ENCODE measurements around the gene SEPTIN11.

The SEPTIN11 gene

DNA sequence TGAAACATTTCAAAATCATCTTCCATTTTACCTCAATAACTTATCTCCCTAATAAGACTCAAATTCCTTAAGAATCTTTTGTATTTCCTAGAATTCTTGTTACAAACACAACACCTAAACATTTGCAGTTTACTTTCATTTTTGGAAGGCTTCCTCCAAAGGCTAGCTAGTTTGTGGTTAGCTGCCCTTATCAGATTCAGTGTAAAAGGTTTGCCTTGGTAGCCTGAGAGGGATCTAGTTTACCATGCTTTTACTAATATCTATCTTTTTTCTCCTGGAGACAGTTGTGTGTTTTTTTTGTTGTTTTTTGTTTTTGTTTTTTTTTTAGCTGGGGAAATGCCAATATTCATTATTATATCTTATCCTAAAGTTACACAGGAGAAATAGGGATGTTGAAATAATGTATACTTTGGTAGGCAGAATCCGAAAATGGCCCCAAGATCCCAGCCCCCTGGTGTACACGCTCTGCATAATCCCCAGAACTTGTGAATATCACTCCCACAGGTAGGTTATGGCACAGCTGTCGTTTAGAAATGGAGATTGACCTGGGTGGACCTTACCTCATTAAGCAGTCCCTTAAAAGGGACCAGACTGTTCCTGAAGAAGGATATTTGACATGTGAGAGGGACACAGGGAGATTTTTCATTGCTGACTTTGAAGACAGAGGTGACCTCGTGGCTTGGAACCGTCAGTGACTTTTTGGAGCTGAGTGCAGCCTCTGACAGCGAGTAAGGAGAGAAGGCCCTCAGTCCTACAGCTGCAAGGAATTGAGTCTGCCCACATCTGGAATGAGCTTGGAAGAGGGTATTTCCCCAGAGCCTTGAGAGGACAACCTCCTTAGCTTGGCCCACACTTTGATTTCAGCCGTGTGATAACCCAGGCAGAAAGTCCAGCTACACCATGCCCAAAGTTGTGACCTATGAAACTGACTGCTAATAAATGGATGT is 33.4 kb downstream of the SEPTIN11 start:
- H3K4me3 ChIP-seq (ENCODE audit: insufficient read depth, low read length, poor library complexity, severe bottlenecking) = no peak overlapping the region

DNA sequence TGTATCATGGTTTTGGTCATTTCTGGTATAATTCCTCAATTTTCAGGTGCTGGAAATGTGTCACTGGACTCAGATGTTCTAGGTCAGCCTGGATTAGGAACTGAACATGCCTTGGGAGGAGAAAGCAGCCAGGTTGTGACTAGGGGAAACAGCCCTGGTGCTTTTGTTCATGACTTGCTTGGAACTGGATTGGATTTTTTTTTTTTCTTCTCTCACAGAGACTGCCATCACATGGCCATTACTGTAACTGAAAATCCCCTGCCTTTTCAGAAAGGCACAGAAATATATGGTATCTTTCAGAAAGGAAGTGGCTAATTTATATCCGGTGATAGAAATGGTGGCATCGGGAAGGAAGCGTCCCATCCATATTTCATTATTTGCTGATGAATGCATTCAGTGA is 34.6 kb downstream of the SEPTIN11 start:
- Histone ChIP-seq H2AFZ (ENCODE audit: low read depth, low read length, severe bottlenecking) (no peak overlapping the region), H3K79me2 (ENCODE audit: insufficient read depth, low read length) (peaks cover 5% of the 10 kb centered on the region; the same call in 1 of the 2 replicates), H3K4me2 (ENCODE audit: low read depth, low read length, poor library complexity, severe bottlenecking) (no peak overlapping the region), H4K20me1 (ENCODE audit: low read depth, low read length) (no peaks in the 10 kb centered on the region), H3F3A (ENCODE audit: insufficient read depth) (no peaks in the 10 kb centered on the region), H3K9me3 (ENCODE audit: insufficient read depth, low read length) (no peaks in the 10 kb centered on the region), H3K9me2 (replicated peaks; ENCODE audit: insufficient read depth, low read length) (no peaks in the 10 kb centered on the region), H3K4me3 (ENCODE audit: insufficient read depth, low read length, poor library complexity, severe bottlenecking) (no peak overlapping the region), H3K27me3 (ENCODE audit: low read length) (no peaks in the 10 kb centered on the region), H3K27ac (ENCODE audit: low read depth, low read length) (no peak overlapping the region), H3K36me3 (ENCODE audit: low read length) (no peaks in the 10 kb centered on the region), H3K9ac (ENCODE audit: low read length) (no peak overlapping the region)
- TF ChIP-seq EZH2phosphoT487 (conservative IDR thresholded peaks at IDR 0.05; ENCODE audit: low read length) = no peak
- TF ChIP-seq, protein P1, sequence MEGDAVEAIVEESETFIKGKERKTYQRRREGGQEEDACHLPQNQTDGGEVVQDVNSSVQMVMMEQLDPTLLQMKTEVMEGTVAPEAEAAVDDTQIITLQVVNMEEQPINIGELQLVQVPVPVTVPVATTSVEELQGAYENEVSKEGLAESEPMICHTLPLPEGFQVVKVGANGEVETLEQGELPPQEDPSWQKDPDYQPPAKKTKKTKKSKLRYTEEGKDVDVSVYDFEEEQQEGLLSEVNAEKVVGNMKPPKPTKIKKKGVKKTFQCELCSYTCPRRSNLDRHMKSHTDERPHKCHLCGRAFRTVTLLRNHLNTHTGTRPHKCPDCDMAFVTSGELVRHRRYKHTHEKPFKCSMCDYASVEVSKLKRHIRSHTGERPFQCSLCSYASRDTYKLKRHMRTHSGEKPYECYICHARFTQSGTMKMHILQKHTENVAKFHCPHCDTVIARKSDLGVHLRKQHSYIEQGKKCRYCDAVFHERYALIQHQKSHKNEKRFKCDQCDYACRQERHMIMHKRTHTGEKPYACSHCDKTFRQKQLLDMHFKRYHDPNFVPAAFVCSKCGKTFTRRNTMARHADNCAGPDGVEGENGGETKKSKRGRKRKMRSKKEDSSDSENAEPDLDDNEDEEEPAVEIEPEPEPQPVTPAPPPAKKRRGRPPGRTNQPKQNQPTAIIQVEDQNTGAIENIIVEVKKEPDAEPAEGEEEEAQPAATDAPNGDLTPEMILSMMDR (IDR thresholded peaks at IDR 0.05; ENCODE audit: insufficient read depth, low read length, poor library complexity, severe bottlenecking) = no peak

More for the DNA sequence above, 33.4 kb downstream of the SEPTIN11 start:
- no peak overlapping the region for H3K27ac ChIP-seq (ENCODE audit: low read depth, low read length)
- no peaks in the 10 kb centered on the region for H3K9me3 ChIP-seq (ENCODE audit: insufficient read depth, low read length)
- no peaks in the 10 kb centered on the region for H3K9me2 ChIP-seq (replicated peaks; ENCODE audit: insufficient read depth, low read length)
- H3K27me3 ChIP-seq (ENCODE audit: low read length) = no peaks in the 10 kb centered on the region
- H3K79me2 ChIP-seq (ENCODE audit: insufficient read depth, low read length) = peaks cover 10% of the 10 kb centered on the region
- TF ChIP-seq, protein P1 (IDR thresholded peaks at IDR 0.05; ENCODE audit: insufficient read depth, low read length, poor library complexity, severe bottlenecking) = no peak
- TF ChIP-seq EZH2phosphoT487 (conservative IDR thresholded peaks at IDR 0.05; ENCODE audit: low read length) = no peak
- H3K9ac ChIP-seq (ENCODE audit: low read length) = no peak overlapping the region
- H3K36me3 ChIP-seq (ENCODE audit: low read length) = no peaks in the 10 kb centered on the region
- no peaks in the 10 kb centered on the region for H3F3A ChIP-seq (ENCODE audit: insufficient read depth)
- no peak overlapping the region for H3K4me2 ChIP-seq (ENCODE audit: low read depth, low read length, poor library complexity, severe bottlenecking)
- H2AFZ ChIP-seq (ENCODE audit: low read depth, low read length, severe bottlenecking) = no peak overlapping the region
- no peaks in the 10 kb centered on the region for H4K20me1 ChIP-seq (ENCODE audit: low read depth, low read length)

DNA sequence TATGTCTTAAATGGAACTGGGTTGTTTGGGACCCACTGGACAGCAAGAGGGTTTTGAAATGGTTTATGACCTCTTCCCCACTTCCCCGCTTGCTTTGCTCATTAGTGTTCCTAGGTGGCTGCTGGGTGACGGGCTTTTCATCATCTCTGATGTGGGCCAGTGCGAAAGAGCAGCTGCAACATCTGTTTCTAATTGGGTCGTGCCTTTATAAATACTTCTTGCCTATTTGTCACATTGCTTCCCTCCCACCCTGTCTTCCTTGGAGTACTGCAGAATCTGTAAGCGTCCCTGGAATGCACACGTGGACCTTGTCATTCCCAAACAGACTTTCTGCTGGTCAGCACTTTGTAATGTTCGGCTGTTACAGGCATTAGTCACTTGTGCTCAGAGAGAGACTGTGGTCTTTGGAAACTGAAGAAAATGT is 35.2 kb downstream of the SEPTIN11 start:
- Histone ChIP-seq H3K9me2 (replicated peaks; ENCODE audit: insufficient read depth, low read length) (no peaks in the 10 kb centered on the region), H3K9me3 (ENCODE audit: insufficient read depth, low read length) (no peaks in the 10 kb centered on the region), H3K27me3 (ENCODE audit: low read length) (no peaks in the 10 kb centered on the region), H3K36me3 (ENCODE audit: low read length) (no peaks in the 10 kb centered on the region), H3F3A (ENCODE audit: insufficient read depth) (no peaks in the 10 kb centered on the region), H2AFZ (ENCODE audit: low read depth, low read length, severe bottlenecking) (no peak overlapping the region), H3K4me3 (ENCODE audit: insufficient read depth, low read length, poor library complexity, severe bottlenecking) (no peak overlapping the region), H3K79me2 (ENCODE audit: insufficient read depth, low read length) (peaks cover 4% of the 10 kb centered on the region; the same call in 1 of the 2 replicates), H3K4me2 (ENCODE audit: low read depth, low read length, poor library complexity, severe bottlenecking) (no peak overlapping the region), H3K27ac (ENCODE audit: low read depth, low read length) (no peak overlapping the region), H3K9ac (ENCODE audit: low read length) (no peak overlapping the region), H4K20me1 (ENCODE audit: low read depth, low read length) (no peaks in the 10 kb centered on the region)
- TF ChIP-seq EZH2phosphoT487 (conservative IDR thresholded peaks at IDR 0.05; ENCODE audit: low read length) = no peak
- TF ChIP-seq, protein P1 (IDR thresholded peaks at IDR 0.05; ENCODE audit: insufficient read depth, low read length, poor library complexity, severe bottlenecking) = no peak
